CD4-positive, alpha-beta T cell treated with Interleukin-10 for 1 hour (primary cell): ENCODE results near the gene MILR1.
A peak's percentile ranks its signal among the peaks of the same experiment; 100 is the strongest.
"Not testable (repeated sequence)": the region's sequence is repeated elsewhere in the genome, so short reads cannot be mapped to it uniquely, and the experiment has no call there.

Source experiments
- DNase-seq: peaks from one replicate; pipeline ENCODE4 v3.0.0-alpha.2; 2020

MILR1 gene

DNA sequence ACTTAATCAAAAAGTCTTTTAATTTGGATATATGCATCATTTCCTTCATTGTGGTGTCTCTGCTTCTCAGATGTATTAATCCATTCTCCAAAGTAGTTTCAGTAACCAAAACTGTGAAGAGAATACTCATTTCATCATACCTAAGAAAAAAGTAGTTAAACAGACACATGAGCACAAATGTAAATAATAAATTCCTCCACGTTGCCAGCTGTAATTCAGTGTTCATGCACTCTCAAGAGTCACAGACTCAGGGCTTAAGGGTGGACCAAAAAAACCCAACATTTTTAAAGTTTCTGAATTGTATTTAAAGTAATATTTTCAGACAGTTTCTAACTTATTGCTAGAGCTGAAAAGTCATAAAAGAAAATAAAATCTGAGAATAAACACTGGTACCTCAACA, 28.9 kb downstream of the MILR1 start:
- no peak for DNase-seq

- no peak for DNase-seq
Measured at GRCh38 chr17:64480951-64481350, 32.0 kb downstream of the MILR1 start.

GRCh38 chr17:64484380-64484779, 35.5 kb downstream of the MILR1 start:
- no peak for DNase-seq

- DNase-seq: no peak
Measured at GRCh38 chr17:64488301-64488700, 39.4 kb downstream of the MILR1 start.

DNA sequence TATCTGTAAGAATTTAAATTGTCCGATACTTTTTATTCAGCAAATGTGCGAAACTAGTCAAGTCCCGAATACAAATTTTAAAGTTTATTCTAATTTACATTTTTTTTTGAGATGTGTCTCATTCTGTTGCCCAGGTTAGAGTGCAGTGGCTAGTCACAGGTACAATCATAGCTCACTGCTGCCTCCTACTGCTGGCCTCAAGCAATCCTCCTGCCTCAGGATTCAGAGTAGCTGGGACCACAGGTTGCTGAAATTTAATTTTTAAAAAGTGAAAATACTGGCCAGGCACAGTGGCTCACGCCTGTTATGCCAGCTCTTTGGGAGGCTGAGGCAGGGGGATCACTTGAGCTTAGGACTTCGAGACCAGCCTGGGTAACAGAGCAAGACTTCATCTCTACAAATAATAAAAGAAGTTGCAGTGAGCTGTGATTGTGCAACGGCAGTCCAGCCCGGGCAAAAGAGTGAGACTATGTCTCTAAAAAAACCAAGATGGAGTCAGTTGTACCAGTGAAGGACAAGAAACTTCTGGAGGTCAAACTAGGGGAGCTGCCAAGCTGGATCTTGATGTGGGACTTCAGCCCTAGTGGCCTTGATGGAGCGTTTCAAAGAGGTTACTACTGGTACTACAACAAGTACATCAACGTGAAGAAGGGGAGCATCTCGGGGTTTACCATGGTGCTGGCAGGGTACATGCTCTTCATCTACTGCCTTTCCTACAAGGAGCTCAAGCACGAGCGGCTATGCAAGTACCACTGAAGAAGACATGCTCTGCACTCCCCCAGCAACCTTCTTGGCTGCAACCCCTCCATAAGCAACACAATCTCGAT, 42.3 kb downstream of the MILR1 start:
- peak; percentile 69 for DNase-seq

- no peak for DNase-seq
Measured at GRCh38 chr17:64491994-64492393, 43.1 kb downstream of the MILR1 start.

DNA sequence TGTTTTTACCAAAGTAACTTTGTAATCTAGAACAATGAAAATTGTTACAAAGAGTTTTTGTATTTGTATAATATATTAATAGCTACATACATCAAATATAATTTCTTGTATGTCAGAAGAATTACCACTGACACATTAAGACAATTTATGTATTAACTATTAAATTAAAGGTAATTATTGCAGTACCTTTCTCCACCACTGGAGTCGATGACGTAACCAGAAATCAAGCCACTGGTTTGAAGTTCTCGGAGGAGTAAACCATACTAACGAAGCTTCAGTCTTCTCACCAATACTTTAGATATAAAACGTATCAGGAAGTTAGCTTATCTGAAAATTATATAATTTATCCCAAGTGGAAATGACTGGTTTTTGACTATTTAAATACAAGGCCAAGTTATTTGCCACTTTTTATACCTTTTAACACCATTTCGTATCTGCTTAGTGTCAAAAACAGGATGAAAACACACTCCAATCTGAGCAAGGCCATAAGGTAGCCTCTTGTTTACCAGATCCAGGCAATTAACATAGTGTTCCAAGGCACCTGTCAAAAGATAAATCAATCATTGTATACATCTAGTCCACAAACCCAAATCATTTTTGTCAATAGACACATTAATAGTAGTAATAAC, 43.7 kb downstream of the MILR1 start:
- peak; percentile 79 for DNase-seq

DNA sequence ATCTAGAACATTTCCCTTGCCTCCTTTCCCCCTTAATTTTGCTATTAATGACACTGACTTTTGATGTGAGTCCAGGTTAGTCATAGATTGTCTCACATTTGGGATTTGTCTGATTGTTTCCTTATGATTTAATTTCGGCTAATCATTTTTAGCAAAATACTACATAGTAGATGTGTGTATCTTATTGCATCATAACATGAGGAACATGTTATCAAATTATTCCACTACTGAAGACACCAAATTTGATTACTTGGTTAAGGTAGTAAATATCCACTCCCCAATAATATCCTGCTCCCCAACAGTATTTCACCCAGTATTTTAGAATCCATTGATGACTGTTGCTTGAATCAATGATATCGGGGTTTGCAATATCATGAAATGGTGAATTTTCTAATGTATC, 45.2 kb downstream of the MILR1 start:
- no peak for DNase-seq

GRCh38 chr17:64495300-64495699, 46.4 kb downstream of the MILR1 start:
- not testable (repeated sequence) for DNase-seq

- DNase-seq: no peak
Measured at GRCh38 chr17:64496348-64496785, 47.5 kb downstream of the MILR1 start.

- DNase-seq: peak; percentile 96
Measured at GRCh38 chr17:64496786-64497564, 48.1 kb downstream of the MILR1 start, which contains the start of gene POLG2. Gene POLG2, minus strand, starts transcription at chr17:64497054. Its CDS starts 86 bp downstream, at chr17:64496968.

GRCh38 chr17:64497565-64498035, 48.7 kb downstream of the MILR1 start:
- no peak for DNase-seq

DNA sequence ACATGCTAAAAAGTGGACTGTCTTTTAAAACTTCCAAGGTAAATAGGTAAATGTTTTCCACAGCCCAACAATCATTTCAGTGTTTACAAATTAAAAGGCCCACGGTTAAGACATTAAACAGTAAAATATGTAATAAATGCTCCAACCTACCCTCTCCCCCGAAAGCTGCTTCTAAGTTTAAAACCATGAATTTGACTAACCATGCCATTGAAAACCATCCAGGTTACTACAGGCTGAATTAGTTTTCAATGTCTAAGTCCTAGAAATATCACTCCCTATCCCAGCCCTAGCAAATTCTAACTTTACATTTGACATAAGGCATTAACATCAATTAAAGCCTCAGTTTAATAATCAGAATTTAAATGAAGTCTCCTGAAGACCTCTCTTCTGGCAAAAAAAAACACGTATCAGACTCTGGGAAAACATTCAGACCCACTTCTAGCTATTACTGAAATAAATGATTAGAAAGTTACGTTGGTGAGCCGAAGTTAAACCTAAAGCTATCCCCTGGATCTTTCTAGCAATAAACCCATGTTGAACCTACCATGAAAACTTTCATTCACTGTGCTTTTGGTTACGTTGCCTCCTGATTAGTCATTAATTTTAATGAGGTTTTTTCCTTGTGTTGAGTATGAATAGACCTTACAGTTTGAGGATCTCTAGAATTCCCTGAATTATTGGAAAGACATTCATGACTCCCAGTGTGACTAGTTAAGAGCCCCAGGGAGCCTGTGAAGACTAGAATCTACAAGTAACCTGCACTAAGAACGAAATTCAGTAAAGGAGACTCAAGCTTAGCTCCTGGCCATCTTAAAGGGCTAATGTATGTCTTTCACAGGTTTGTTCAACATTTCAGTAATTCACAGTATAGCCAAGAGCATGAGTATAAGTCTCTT, 49.6 kb downstream of the MILR1 start:
- peak; percentile 30 for DNase-seq

- DNase-seq: peak; percentile 26
Measured at GRCh38 chr17:64499805-64500486, 51.0 kb downstream of the MILR1 start.

GRCh38 chr17:64500487-64500859, 51.6 kb downstream of the MILR1 start:
- peak; percentile 8 for DNase-seq

DNA sequence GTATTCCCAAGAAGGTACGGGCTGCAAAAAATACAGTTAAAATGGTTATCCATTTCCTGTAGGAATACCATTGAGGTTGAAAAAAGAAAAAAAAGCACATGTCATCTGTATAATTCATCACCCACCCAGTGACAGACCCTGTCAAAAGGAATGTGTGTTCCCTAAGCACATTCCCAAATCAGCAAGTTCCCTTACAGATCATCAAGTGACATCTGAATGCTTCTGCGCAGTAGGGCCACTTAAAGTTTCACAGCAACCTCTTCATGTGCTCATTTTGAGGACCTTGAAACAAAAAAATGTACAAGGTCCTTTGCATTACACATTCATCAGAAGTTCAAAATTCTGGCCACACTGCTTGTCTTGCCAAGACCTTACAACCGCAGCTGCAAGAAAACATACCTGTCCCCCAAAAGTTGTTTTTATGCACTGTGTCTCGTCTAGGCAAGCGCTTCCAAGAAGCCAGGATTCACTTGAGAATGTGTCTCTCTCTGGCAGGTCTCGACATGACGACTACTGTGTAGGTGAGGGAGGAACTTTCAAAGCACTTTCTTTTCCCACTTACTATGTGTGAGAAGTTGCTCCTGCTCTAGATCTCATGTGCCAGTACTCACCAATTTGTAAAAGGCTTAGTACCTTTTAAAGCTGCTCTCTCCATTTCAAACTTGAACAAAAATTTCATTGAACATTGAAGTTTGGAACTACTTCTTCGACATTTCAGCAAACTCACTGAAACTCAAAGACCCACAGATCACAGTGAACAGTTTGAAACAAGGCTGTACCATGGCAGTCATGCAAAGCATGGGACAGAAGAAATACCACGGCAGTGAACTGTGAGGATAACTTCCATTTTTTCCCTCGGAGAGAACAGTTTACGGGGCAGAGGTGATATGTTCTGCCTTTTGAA, 52.2 kb downstream of the MILR1 start:
- DNase-seq: peak; percentile 22

GRCh38 chr17:64502021-64502420, 53.1 kb downstream of the MILR1 start:
- DNase-seq: peak; percentile 20

- DNase-seq: peak; percentile 12
Measured at GRCh38 chr17:64502809-64503208, 53.9 kb downstream of the MILR1 start.

- peak; percentile 10 for DNase-seq
Measured at GRCh38 chr17:64503341-64503740, 54.4 kb downstream of the MILR1 start.
